ENCODE results near the gene ANKRD45. TPM values are rescaled to one million over a fixed set of nuclear protein-coding genes. Genes with fewer than 3 reads are reported as not detected.
A peak's percentile ranks its signal among the peaks of the same experiment; 100 is the strongest.

ANKRD45 gene
- total and polyA plus RNA-seq, 2 of the 8 experiments (the other 6 are each of a cell fraction or from before 2014, with no cell fraction given) = 0.41 to 2.8 TPM

DNA sequence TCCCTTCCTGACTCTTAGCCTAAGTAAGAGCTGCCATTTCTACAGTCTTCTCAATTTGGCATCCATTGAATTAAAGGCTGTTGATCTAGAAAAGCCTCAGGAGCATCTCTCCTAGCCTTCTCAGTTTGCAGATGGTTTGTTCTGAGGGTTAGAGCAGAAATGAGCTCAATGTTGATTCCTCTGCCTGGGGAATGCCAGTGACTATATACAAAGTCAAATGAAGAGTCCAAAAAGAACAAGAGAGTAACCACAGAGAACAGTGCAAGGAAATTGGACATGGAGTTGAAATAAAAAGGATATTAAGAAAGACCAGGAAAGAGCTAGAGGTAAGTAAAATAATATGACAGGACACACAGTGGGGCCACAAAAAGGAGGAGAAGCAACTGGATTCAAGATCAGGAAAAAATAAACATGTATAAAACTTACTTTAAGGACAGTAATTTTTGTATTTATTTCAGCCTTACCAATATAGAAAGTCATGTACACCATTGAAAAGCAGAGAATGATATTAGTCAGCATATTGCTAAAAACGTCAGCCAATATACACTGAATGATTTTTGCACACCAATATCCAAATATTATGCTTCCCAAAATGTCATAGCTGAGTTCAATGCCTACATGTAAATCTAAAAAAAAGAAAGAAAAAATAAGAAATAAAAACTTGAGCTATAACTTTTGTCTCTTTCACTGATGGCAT, 88.1 kb downstream of the ANKRD45 start:
- Histone ChIP-seq H3K79me1 (ENCODE audit: low read depth, low read length) (no peaks in the 10 kb centered on the region), H3K23ac (ENCODE audit: insufficient read length) (no peak overlapping the region), H2BK5ac (ENCODE audit: low read depth, low read length) (no peak overlapping the region)

More for the DNA sequence above, 88.1 kb downstream of the ANKRD45 start:
- Histone ChIP-seq H3K18ac (ENCODE audit: extremely low read depth, low read length) (no peak overlapping the region), H3K56ac (replicated peaks; ENCODE audit: insufficient read length, low read depth, low read length) (no peak overlapping the region), H3K23me2 (ENCODE audit: low read depth, low read length) (no peaks in the 10 kb centered on the region), H3K9ac (replicated peaks in 1 of 4; ENCODE audit: extremely low read depth in 1 of 4, low read depth in 3 of 4, low read length in 3 of 4) (no peak overlapping the region), H3K4me3 (ENCODE audit: extremely low read depth in 1 of 4, insufficient read depth in 2 of 4, low read depth in 3 of 4, low read length in 4 of 4) (no peak overlapping the region), H3K4me2 (ENCODE audit: insufficient read depth in 1 of 2, low read depth in 2 of 2, low read length in 2 of 2) (no peak overlapping the region), H4K20me1 (replicated peaks in 1 of 2; ENCODE audit: control insufficient read depth in 1 of 2, insufficient read depth in 2 of 2, low read length in 2 of 2) (no peaks in the 10 kb centered on the region), H2AK5ac (ENCODE audit: low read depth, low read length) (no peak overlapping the region), H3K4me1 (replicated peaks in 1 of 4; ENCODE audit: control insufficient read depth in 3 of 4, insufficient read depth in 4 of 4, low read length in 3 of 4) (no peaks in the 10 kb centered on the region), H2BK12ac (ENCODE audit: low read depth, low read length) (no peak overlapping the region), H4K91ac (replicated peaks; ENCODE audit: insufficient read length, low read length) (no peak overlapping the region), H3K14ac (ENCODE audit: insufficient read length) (no peak overlapping the region), H3K79me2 (ENCODE audit: control insufficient read depth in 1 of 2, insufficient read depth in 2 of 2, low read length in 2 of 2) (no peaks in the 10 kb centered on the region), H3K9me3 (ENCODE audit: insufficient read depth in 2 of 2, low read depth in 1 of 2, low read length in 1 of 2) (no peaks in the 10 kb centered on the region), H3K27ac (ENCODE audit: low read depth, low read length) (no peak overlapping the region), H2BK15ac (ENCODE audit: low read length) (no peak overlapping the region), H2BK120ac (replicated peaks; ENCODE audit: low read depth, low read length) (no peak overlapping the region), H2AFZ (ENCODE audit: low read length) (0 out of 2 replicates have a peak overlapping the region, but pooled peaks have one; percentile 36), H3K4ac (replicated peaks; ENCODE audit: insufficient read length, low read depth, low read length) (no peak overlapping the region), H3K27me3 (replicated peaks in 1 of 4; ENCODE audit: control insufficient read depth in 3 of 4, extremely low read depth in 1 of 4, insufficient read depth in 3 of 4, low read length in 3 of 4) (no peaks in the 10 kb centered on the region), H4K8ac (ENCODE audit: extremely low read depth, insufficient read depth, low read length) (no peak overlapping the region), H2BK20ac (ENCODE audit: low read length) (no peak overlapping the region), H3K36me3 (ENCODE audit: control insufficient read depth in 2 of 4, insufficient read depth in 4 of 4, low read length in 3 of 4) (no peaks in the 10 kb centered on the region), H4K5ac (ENCODE audit: insufficient read length, low read depth, low read length) (no peak overlapping the region)
- no peak for DNase-seq (ENCODE audit: low read depth in 1 of 2, low spot score in 2 of 2)
- 67% methylated on average over 1 of the region's 1 CpG; no CpG with 5 or more reads in 1 of the 2 experiments for WGBS, 2 experiments (ENCODE audit: extremely low coverage in 1 of 2, insufficient coverage in 1 of 2, insufficient read length in 1 of 2, insufficient replicate concordance in 2 of 2, low coverage in 1 of 2, low lambda C conversion rate in 2 of 2, missing lambda C conversion rate in 1 of 2)
- FAIRE-seq = no peak
- no peak for TF ChIP-seq KDM4A (IDR thresholded peaks at IDR 0.05; ENCODE audit: low read depth, low read length, severe bottlenecking)
- TF ChIP-seq SIN3A (conservative IDR thresholded peaks at IDR 0.05 in 1 of 2, IDR thresholded peaks at IDR 0.05 in 1 of 2; ENCODE audit: low read depth in 1 of 2, low read length in 2 of 2) = no peak
- no peak for TF ChIP-seq FOSL1 (IDR thresholded peaks at IDR 0.05; ENCODE audit: insufficient read depth, low read depth, low read length)
- TF ChIP-seq CEBPB (IDR thresholded peaks at IDR 0.05; ENCODE audit: low read depth, low read length) = no peak
- no peak for TF ChIP-seq GABPA (IDR thresholded peaks at IDR 0.05; ENCODE audit: borderline replicate concordance, insufficient read depth, low read length)
- POLR2A ChIA-PET (ENCODE audit: partially characterized antibody) = interaction anchor here (1.3 to 1.8 kb wide), 2 partner anchors 17 to 55 kb away, joined by 3 to 4 read pairs; no protein-coding TSS in a partner anchor
- CTCF ChIA-PET (ENCODE audit: partially characterized antibody) = interaction anchor here (0.8 to 1.5 kb wide), 3 partner anchors 44 to 803 kb away, joined by 3 to 4 read pairs (median 3); no protein-coding TSS in a partner anchor
